ENCODE measurements around the gene MEGF8.
"Not testable (repeated sequence)": the region's sequence is repeated elsewhere in the genome, so short reads cannot be mapped to it uniquely, and the experiment has no call there.

Gene MEGF8

DNA sequence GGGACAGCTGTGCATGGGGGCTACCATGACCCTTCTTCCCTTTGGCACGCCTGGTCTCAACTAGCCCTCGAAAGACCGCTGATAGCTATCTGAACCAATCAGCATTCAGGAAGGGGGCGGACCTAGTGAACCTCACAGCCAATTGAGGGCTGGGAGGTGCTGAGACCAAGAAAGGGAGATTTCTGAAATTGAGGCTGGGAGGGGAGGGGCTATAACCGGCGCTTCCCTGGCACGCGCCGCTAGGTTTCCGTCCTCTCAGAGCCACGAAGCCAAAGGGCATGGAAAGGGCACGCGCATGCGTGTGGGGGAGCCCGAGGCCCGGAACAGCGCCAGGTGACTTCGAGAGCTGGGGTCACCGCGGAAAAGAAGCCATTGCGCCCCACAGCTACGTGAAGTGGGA, 18.8 kb upstream of the MEGF8 start:
- DNase-seq (ENCODE audit: low read depth): no peak

DNA sequence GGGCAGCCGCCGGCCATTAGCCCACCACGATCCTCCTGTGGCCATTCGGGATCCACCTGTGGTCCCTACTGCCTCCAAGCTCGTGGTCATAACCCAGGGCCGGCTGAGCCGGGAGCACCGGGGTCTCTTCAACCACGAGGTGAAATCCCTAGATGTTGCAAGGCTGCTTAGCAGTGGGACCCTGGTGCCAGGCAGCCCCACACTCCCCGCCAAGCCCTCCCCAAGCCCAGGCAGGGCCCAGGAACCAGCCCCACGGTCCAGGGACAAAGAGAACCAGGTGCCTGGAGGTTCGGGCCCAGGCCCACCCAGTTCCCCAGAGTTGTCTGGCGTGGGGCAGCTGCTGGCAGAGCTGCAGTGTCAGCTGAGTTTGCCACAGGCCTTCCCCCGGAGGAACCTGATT, 15.7 kb upstream of the MEGF8 start:
- no peak for DNase-seq (ENCODE audit: low read depth)

DNA sequence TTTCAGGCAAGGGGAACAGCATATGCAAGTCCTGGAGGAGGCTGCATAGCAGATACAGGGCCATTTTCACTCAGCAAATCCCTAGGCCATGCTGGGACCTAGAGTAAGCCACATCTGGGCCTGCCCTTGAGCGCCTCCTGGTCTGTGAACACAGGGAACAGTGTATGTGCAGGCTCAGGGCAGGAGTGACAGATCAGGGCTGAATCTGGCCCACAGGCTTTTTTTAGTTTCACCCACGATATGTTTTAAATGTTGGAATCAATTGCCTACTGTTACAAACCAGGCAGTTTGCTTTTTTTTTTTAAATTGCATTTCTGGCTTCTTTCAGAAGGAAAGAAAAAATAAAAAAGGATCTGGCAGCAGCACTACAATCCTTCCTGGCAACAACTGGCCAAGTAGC, 13.8 kb upstream of the MEGF8 start:
- no peak for DNase-seq (ENCODE audit: low read depth)

DNA sequence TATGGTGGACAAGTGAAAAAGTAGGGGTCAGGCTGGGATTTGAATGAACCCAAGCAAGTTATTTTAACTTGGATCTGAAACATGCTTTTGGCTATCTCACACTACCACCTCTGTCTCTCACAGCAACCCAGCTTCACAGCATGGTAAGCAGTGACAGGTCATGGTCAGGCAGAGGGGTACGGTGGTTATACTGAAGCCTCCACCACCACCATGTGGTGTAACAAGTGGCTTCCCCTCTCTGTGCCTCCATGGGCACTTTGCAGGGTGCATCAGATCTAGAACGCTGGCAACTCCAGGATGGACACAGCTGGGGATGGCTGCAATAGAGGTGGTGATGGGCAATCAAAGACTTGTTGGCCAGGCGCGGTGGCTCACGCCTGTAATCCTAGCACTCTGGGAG, 13.1 kb upstream of the MEGF8 start:
- DNase-seq (ENCODE audit: low read depth): no peak

DNA sequence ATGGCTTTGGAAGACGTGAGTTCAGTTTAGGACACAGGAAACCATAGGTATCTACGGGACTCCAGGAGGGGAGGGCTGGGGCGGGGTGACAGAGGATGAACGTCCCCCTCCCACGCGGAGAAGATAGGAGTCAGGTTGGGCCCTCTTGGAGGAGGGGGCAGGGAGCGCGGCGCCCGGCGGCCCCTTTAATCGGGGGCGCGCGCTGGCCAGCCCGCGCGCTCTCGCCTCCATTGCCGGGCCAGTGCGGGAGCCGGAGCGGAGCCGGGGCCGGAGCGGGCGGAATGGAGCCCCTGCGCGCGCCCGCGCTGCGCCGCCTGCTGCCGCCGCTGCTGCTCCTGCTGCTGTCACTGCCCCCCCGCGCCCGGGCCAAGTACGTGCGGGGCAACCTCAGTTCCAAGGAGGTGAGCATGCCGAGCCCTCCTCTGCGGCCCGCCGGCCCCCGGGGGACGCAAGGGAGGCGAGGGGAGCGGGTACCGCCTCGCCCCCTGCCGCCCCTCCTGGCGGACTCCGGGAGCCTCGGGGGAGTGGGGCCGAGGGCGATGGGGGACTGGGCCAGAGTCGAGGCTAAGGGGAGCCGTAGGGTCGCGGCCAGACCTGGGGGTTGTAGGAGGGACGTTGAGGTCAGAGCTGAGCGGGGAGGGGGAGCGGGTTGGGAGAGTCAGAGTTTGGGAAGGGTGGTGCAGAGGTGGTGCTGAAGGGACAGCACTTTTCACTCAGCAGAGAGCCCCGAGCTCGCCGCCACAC, 12.2 kb upstream of the MEGF8 start, which contains the start of gene TMEM145:
TMEM145 (plus strand) TSS at position 214 of the 744 bp plus-strand sequence; CDS start at position 282, 68 bp downstream.
- DNase-seq (ENCODE audit: low read depth): no peak

DNA sequence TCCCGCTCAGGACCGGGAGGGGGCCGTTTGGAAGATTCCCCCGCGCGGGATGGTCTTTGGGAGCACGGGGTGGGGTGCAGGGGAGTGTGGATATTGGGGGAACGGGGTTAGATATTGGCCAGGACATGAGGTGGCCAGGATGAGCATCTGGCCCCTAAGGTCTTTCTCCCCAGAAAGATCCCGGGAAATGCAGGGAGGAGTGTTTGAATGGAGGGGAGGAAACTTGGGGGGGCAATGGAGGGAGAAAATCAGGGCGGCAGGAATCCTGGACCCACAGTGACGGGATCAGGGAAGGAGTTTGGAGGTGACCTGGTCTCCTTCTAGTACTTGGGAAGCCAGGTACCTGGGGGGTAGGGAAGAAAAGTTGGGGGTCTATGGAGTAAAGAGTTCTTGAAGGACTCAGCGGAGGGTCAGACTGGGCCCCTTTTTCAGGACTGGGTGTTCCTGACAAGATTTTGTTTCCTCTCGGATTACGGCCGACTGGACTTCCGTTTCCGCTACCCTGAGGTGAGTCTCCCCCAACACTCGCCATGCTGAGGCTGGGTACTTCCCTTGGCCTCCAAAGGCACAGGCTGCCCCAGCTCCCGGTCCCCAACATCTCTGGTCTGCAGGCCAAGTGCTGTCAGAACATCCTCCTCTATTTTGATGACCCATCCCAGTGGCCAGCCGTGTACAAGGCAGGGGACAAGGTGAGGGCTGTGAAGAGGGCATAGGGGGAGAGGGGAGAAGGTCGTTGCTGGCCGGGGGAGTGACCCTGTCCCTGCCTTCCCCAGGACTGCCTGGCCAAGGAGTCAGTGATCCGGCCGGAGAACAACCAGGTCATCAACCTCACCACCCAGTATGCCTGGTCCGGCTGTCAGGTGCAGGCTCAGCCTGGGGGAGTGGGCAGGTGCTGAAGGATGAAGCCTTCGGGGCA, 11.3 kb upstream of the MEGF8 start:
- no peak for DNase-seq (ENCODE audit: low read depth)

DNA sequence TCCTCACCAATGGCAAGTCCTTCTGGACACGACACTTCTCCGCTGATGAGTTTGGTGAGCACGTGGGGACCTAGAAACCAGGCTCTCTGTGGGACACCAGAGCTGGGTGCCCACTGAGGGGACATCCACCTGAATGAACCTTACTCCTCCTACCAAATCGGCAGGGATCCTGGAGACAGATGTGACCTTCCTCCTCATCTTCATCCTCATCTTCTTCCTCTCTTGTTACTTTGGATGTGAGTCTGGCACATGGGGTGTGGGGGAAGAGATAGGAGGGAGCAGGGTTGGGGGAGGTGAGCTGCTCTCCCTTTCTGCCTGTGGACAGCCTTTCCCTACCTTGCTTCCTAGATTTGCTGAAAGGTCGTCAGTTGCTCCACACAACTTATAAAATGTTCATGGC, 10.4 kb upstream of the MEGF8 start:
- no peak for DNase-seq (ENCODE audit: low read depth)

DNA sequence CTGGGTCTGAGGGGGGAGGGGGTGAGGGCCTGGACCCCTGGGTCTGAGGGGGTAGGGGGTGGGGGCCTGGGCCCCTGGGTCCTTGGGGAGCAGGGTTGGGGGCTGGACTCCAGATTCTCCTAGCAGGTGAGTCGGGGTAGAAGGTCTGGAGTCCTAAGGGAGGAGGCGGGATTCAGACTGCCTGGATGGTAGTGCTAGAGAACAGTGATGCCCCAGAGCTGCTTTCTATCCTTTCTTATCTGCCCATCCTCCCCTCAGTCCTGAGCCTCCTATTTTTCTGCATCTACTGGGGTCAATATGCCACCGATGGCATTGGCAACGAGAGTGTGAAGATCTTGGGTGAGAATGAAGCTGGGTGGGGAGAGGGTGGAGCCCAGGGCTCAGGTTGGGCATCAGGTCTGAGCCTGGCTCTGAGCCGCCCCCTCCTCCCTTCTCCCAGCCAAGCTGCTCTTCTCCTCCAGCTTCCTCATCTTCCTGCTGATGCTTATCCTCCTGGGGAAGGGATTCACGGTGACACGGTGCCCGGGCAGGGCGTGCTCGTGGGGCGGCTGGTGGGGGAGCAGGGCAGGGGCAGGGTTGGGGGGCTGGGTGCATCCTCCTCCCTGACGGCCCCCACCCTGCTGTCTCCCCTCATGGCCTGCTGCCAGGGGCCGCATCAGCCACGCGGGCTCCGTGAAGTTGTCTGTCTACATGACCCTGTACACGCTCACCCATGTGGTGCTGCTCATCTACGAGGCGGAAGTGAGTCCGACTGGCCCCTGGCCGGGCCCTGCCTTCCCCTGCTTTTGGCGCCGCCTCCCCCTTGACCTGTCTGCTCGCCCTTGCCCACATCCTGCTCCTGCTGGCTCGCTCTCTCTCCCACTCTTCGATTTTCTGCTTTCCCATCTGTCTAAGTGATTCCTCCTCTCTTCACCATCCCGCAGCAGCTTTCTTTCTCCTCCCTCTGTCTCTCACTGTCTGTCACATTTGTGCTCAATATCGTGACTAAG, 8.9 kb upstream of the MEGF8 start:
- no peak for DNase-seq (ENCODE audit: low read depth)

DNA sequence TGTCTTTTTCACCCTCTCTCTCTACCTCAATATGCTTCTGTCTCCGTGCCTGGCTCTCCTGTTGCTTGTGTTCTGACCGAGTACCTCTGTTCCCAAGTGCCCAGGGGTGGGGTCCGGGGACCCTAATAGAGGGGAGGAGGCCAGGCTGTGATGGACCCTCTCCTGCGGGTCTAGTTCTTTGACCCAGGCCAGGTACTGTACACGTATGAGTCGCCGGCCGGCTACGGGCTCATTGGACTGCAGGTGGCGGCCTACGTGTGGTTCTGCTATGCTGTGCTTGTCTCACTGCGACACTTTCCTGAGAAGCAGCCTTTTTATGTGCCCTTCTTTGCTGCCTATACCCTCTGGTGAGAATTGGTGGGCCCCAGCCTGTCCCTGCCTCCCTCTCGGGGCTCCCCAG, 7.9 kb upstream of the MEGF8 start:
- no peak for DNase-seq (ENCODE audit: low read depth)

DNA sequence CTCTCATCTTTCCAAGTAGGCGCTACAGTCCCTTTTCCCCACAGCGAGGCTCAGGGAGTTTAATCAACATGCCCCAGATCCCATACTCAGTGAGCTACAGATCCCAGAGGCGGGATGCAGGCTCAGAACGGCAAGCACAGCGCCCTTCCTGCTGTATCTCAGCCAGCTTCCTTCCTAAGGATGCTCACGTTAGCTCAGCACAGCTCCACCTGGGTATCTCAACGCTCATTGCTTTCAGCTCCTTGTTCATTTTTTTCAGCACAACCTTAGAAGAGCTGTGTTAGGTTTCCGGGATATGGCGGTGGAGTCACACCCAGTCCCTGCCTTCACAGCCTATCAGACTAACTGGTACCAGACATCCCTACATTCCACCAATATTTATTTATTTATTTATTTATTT, 3.1 kb upstream of the MEGF8 start:
- no peak for DNase-seq (ENCODE audit: low read depth)

DNA sequence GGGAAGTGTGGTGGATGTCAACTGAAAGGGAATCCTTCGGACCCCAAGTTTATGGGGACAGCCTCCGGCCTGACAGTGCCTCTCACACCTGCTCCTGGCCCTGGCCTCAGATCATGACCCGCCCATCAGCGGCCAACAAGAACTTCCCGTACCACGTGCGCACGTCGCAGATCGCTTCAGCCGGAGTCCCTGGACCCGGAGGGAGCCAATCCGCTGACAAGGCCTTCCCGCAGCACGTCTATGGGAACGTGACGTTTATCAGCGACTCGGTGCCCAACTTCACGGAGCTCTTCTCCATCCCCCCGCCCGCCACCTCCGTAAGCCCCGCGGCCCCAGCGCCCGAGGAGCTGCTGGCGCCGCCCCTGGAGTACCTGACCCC, 2.0 kb upstream of the MEGF8 start:
- DNase-seq (ENCODE audit: low read depth): no peak

DNA sequence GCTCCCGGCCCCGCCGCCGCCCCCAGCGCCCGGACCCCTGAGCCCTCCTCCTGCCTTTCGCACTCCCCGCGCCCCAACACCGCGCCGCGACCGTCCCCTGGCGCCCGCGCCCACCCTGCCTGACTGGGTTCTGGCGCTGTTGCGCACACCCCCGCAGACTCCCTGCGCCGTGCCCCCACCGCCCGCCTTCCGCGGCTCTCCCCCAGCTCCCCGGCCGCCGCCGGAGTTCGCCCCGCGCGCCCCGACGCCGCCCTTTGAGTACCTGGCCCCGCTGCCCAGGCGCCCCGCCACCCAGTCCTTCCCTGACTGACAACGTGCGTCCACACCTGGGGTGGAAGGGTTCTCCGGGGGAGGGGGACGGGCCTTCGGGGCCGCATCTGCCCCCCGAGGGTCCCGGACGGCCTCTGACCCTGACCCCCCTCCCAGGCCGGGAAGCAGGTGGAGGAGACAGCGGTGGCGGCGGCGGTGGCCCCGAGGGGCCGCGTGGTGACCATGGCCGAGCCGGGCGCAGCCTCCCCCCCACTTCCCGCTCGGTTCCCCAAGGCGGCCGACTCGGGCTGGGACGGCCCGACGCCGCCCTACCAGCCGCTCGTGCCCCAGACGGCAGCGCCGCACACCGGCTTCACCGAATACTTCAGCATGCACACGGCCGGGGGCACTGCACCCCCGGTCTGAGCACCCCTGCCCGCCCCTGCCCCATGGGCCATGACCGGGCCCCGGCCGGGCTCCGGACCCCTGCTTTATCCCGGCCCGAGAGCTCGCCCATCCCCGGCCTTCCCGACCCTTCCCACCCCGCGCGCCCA, 1.4 kb upstream of the MEGF8 start:
- no peak for DNase-seq (ENCODE audit: low read depth)

DNA sequence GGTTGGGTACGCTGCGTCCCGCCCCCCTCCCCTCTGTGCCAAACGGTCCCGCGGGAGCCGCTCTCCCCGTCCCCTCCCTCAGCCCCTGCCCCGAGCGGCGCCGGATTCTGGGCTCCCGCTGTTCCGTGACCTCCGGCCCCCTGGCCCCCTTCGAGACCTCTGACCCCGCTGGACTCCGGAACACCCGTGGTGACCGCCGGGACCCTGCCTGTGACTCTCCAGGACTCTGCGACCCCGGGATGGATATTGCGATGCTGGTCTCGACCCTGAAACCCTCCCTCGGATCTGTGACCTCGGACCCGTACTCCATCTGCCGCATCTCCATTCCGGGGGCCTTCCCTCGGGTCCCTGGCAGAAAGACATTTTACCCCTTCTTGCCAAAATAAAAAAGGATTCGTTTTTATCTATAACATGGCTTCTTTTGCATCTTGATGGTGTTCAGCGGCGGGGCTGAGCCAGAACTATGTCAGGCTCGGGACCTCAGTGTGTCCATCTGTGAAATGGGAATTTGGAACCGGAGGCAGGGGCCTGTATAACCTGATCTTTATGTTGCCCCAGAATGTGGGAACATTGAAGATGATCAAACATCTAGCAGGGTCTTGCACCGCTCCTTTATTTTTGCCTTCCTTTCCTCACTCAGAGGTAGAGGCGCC, 654 bp upstream of the MEGF8 start:
- DNase-seq (ENCODE audit: low read depth): no peak

DNA sequence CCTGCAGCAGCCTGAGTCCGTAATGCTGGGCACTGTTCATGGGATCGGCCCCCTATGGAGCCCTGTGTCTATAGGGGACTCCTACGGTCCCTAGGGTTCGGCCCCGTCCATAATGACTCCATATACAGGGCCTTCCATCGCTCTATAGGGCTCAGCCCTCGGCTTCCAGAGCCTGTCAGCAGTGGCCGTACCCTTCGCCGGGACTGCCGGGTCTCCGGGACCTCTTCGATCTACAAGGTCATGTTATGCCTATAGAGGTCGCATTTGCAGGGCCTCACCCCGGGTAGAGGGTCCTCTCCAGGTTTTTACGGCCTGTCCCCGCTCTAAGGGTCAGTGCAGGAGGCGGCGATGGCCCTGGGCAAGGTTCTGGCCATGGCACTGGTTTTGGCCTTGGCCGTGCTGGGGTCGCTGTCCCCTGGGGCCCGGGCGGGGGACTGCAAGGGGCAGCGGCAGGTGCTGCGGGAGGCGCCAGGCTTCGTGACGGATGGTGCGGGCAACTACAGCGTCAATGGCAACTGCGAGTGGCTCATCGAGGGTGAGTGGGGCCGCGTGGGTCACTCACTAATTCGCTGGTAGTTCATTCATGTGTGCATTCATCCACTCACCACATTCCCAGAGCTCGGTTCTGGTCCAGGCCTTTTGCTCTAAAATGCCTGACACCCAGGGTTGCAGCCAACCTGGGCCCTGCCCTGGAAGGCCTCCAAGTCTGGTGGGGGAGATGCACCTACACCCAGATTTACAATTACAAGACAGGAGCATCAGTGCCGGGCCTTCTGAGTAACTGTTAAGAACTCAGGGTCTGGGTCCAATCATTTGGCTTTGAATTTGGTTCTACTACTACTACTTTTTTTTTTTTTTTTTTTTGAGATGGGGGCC, 699 bp downstream of the MEGF8 start:
- no peak for DNase-seq (ENCODE audit: low read depth)

DNA sequence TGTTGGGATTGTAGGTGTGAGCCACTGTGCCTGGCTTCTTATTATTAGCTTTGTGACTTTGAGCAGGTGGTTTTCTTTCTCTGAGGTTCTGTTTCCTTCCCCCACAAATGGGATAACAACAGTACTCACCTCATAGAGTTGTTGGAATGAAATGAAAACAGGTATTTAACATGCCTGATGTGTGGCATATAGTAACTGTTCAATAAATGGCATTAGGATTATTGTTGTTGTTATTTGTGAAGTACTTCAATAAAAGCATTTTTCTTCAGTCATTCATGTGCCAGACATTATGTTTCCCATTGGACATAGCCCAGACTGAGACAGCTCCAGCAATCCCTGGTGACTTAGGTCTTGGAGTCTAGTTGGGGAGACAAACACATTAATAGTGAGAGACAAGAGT, 1.5 kb downstream of the MEGF8 start:
- no peak for DNase-seq (ENCODE audit: low read depth)

DNA sequence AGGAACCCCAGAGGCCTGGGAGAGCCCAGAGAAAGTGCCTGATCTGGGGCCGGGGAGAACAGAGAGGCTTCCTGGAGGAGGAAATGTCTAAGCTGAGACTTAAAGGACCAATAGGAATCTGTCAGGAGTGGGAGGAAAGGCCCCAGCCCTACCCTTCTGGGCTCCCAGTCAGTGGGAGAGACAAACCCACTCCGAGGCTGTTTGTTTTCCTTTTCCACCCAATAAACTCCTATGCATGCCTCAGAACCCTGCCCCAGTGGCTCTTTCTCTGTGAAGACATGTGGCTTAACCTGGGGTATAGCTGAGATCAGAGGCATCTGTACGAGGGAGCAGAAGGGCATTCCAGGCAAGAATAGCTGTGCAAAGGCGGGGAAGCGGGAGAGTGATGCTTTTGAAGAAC, 1.9 kb downstream of the MEGF8 start:
- no peak for DNase-seq (ENCODE audit: low read depth)

DNA sequence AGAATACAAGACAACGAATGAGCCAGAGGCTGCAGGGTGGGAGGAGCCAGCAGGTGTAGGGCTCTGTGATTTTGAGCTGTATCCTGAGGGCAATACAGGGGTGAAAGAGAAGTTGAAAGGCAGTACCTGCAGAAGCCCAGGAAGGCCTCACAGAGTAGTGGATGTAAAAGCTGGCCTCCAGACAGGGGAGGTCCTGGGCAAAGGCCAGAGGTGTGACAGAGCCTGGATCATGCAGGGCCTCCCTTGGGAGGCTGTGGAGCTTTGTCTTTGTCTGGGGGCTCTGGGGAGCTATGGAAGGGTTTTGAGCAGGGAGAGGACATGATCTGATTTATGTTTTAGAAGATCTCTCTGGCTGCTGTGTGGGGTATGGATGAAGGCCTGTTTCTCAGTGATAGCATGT, 2.7 kb downstream of the MEGF8 start:
- no peak for DNase-seq (ENCODE audit: low read depth)

DNA sequence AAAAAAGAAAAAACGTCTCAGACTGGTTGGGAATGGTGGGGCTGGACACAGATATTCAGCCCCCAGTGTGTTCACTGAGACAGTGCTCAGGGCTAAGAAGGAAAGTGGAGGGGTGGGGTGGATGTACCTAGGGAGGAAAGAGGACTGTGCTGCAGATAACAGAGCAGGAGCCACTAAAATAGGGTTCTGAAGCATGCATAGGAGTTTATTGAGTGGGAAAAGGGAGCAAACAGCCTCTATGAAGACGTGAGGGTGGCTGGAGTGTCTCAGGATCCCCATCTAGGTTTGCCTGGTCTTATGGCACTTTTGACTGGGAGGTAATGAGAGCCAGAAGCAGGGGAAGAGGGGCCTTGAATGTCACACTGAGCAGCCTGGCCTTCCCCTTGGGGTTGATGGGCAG, 3.4 kb downstream of the MEGF8 start:
- DNase-seq (ENCODE audit: low read depth): no peak

DNA sequence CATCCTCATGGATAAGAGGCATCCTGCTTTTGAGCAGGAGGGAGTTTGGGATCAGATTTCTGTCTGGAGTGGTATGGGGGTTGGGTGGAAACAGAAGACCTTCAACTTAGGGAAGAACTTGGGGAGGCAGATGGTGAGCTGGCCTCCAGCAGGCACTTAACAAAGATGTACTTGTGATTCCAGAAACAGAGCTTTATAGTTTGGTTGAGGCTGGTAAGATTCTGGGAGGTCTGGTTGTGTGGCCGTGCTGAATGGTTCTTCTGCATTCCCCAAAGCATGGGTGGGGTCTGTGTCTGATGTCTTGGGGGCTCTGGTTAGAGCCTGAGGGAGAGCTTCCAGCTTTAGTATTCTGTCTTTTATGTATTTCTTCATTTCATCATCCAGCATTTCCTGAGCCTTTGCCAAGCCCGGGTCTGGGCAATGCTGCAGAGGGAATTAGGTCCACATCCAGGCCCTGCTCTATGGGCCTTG, 4.8 kb downstream of the MEGF8 start:
- no peak for DNase-seq (ENCODE audit: low read depth)

DNA sequence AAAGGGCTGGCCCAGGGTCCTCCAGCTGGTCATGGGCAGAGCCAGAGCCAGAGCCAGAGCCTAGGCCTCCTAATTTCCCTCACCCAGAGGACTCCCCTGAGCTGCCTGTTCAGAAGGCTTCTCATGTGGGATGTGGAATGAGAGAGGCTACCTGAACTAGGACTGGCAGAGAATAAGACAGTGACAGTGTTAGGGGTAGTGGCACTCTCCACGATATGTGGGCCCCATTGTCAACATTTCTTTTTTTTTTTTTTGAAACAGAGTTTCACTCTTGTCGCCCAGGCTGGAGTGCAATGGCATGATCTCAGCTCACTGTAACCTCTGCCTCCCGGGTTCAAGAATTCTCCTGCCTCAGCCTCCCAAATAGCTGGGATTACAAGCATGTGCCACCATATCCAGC, 5.9 kb downstream of the MEGF8 start:
- not testable (repeated sequence) for DNase-seq (ENCODE audit: low read depth)
